ENCODE measurements around the gene MRPL33. TPM values are rescaled to one million over a fixed set of nuclear protein-coding genes. Genes with fewer than 3 reads are reported as not detected.
A peak's percentile ranks its signal among the peaks of the same experiment; 100 is the strongest.

MRPL33 gene
- total and polyA plus RNA-seq, 2 of the 13 experiments (the other 11 are each of a cell fraction or from before 2014, with no cell fraction given): 69.7 to 218 TPM

DNA sequence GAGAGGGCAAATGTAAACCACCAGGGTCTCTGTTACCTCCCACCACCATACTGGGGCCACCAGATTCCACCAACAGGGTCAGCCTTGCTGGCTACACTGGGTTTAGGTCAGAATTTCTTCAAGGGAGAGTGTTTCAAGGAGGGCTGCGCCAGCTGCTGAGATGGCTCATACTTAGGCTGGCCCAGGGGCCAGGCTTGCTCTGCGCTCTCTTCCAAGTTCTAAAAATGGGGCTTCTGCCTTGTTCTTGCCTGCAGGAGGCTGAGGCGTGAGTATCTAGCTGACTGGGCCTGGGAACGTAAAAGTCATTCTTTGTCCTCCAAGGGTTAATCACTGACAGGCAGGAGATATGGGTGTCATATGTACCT lies 28.1 kb downstream of the MRPL33 start:
- no peak for ATAC-seq
- Histone ChIP-seq H2AFZ (ENCODE audit: low read length) (no peak overlapping the region), H3K79me2 (ENCODE audit: insufficient read depth, low read length) (no peaks in the 10 kb centered on the region), H3K36me3 (replicated peaks in 1 of 2; ENCODE audit: control insufficient read depth in 1 of 2, insufficient read depth in 2 of 2, low read length in 2 of 2) (no peaks in the 10 kb centered on the region), H3K27ac (ENCODE audit: extremely low read length, insufficient read depth, low read length) (no peak overlapping the region), H3K4me3 (replicated peaks in 1 of 3; ENCODE audit: insufficient read depth in 1 of 3, low read depth in 2 of 3, low read length in 3 of 3) (no peak overlapping the region), H3K9ac (ENCODE audit: insufficient read depth, low read depth, low read length) (no peak overlapping the region), H3K27me3 (ENCODE audit: control insufficient read depth in 1 of 2, insufficient read depth in 2 of 2, low read length in 2 of 2) (no peaks in the 10 kb centered on the region), H3K4me2 (ENCODE audit: low read depth, low read length) (no peak overlapping the region), H4K20me1 (ENCODE audit: insufficient read depth, low read length) (no peaks in the 10 kb centered on the region), H3K4me1 (ENCODE audit: insufficient read depth, low read length) (peaks cover 39% of the 10 kb centered on the region), H3K9me3 (ENCODE audit: low read length) (no peaks in the 10 kb centered on the region)
- intact Hi-C loops (cut with micrococcal nuclease; ENCODE audit: unreplicated experiment) (loop anchor here (10.0 kb wide), 1 partner anchor 205 kb away; no protein-coding TSS in a partner anchor), in situ Hi-C loops (cut with HindIII; ENCODE audit: extremely low pct_ligation_motif_present, low pct_unique_long_range_greater_than_20kb) (no loop called here)
- no peak for DNase-seq (ENCODE audit: low spot score)
- CTCF ChIA-PET (ENCODE audit: low intra/inter-chr PET ratio, low total read pairs): no interaction called here
- TSS peak; percentile 82 for BruUV-seq (replicated peaks)
- 100% methylated on average over 4 of the region's 4 CpGs for WGBS (ENCODE audit: low lambda C conversion rate)
- TF ChIP-seq ZNF20 (CRISPR knock-in tag; IDR thresholded peaks at IDR 0.05): no peak
- TF ChIP-seq NFE2 (CRISPR knock-in tag; IDR thresholded peaks at IDR 0.05): no peak
- TF ChIP-seq ZNF552 (CRISPR knock-in tag; IDR thresholded peaks at IDR 0.05; ENCODE audit: borderline replicate concordance): no peak
- FAIRE-seq: no peak
- POLR2A ChIA-PET: interaction anchor here (0.8 to 1.6 kb wide), 8 partner anchors 43 to 593 kb away, joined by 3 to 10 read pairs (median 4); partner anchors contain the start of gene FOSL2

DNA sequence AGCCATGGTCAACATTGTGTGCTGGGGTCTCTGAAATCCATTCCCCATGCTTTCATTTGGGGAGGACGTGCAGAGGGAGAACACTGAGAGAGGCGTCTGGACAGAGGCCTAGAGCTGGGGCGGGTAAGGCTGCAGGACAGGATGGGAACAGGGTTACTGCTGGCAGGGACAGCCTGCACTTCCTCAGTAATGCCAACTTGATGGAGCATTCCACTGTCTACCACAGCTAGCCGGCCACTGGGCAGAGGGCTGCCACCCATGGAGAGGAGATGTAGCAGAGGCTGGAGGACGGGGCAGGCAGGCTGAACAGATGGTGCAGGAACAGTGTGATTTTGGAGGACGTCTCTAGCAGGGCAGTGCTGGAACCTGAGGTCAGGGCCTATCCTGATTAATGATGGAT lies 29.3 kb downstream of the MRPL33 start:
- in situ Hi-C loops (cut with HindIII; ENCODE audit: extremely low pct_ligation_motif_present, low pct_unique_long_range_greater_than_20kb) (no loop called here), intact Hi-C loops (cut with micrococcal nuclease; ENCODE audit: unreplicated experiment) (loop anchor here (10.0 kb wide), 1 partner anchor 204 kb away; no protein-coding TSS in a partner anchor)
- Histone ChIP-seq H2AFZ (ENCODE audit: low read length) (no peak overlapping the region), H3K36me3 (replicated peaks in 1 of 2; ENCODE audit: control insufficient read depth in 1 of 2, insufficient read depth in 2 of 2, low read length in 2 of 2) (no peaks in the 10 kb centered on the region), H3K4me2 (ENCODE audit: low read depth, low read length) (no peak overlapping the region), H3K4me3 (replicated peaks in 1 of 3; ENCODE audit: insufficient read depth in 1 of 3, low read depth in 2 of 3, low read length in 3 of 3) (no peak overlapping the region), H4K20me1 (ENCODE audit: insufficient read depth, low read length) (no peaks in the 10 kb centered on the region), H3K27me3 (ENCODE audit: control insufficient read depth in 1 of 2, insufficient read depth in 2 of 2, low read length in 2 of 2) (no peaks in the 10 kb centered on the region), H3K79me2 (ENCODE audit: insufficient read depth, low read length) (no peaks in the 10 kb centered on the region), H3K9me3 (ENCODE audit: low read length) (no peaks in the 10 kb centered on the region), H3K9ac (ENCODE audit: insufficient read depth, low read depth, low read length) (no peak overlapping the region), H3K27ac (ENCODE audit: extremely low read length, insufficient read depth, low read length) (no peak overlapping the region), H3K4me1 (ENCODE audit: insufficient read depth, low read length) (peaks cover 27% of the 10 kb centered on the region)
- FAIRE-seq (no peak), DNase-seq (ENCODE audit: low spot score) (no peak), ATAC-seq (no peak)
- CTCF ChIA-PET (ENCODE audit: low intra/inter-chr PET ratio, low total read pairs): no interaction called here
- no TSS peak for BruUV-seq (replicated peaks)
- POLR2A ChIA-PET: no interaction called here
- 94% methylated on average over 6 of the region's 6 CpGs for WGBS (ENCODE audit: low lambda C conversion rate)
- TF ChIP-seq ZMYM2 (CRISPR knock-in tag; IDR thresholded peaks at IDR 0.05) (no peak), AHR (CRISPR knock-in tag; IDR thresholded peaks at IDR 0.05) (no peak), XBP1 (CRISPR knock-in tag; IDR thresholded peaks at IDR 0.05) (no peak), PPARG (CRISPR knock-in tag; conservative IDR thresholded peaks at IDR 0.05) (no peak), NR2C2 (CRISPR knock-in tag; IDR thresholded peaks at IDR 0.05; ENCODE audit: borderline replicate concordance) (no peak), ZNF256 (CRISPR knock-in tag; conservative IDR thresholded peaks at IDR 0.05) (no peak), ZNF761 (CRISPR knock-in tag; conservative IDR thresholded peaks at IDR 0.05) (no peak)
- TF ChIP-seq, protein P1, sequence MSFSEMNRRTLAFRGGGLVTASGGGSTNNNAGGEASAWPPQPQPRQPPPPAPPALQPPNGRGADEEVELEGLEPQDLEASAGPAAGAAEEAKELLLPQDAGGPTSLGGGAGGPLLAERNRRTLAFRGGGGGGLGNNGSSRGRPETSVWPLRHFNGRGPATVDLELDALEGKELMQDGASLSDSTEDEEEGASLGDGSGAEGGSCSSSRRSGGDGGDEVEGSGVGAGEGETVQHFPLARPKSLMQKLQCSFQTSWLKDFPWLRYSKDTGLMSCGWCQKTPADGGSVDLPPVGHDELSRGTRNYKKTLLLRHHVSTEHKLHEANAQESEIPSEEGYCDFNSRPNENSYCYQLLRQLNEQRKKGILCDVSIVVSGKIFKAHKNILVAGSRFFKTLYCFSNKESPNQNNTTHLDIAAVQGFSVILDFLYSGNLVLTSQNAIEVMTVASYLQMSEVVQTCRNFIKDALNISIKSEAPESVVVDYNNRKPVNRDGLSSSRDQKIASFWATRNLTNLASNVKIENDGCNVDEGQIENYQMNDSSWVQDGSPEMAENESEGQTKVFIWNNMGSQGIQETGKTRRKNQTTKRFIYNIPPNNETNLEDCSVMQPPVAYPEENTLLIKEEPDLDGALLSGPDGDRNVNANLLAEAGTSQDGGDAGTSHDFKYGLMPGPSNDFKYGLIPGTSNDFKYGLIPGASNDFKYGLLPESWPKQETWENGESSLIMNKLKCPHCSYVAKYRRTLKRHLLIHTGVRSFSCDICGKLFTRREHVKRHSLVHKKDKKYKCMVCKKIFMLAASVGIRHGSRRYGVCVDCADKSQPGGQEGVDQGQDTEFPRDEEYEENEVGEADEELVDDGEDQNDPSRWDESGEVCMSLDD (CRISPR knock-in tag; IDR thresholded peaks at IDR 0.05; ENCODE audit: borderline replicate concordance): no peak
- TF ChIP-seq, protein P2, sequence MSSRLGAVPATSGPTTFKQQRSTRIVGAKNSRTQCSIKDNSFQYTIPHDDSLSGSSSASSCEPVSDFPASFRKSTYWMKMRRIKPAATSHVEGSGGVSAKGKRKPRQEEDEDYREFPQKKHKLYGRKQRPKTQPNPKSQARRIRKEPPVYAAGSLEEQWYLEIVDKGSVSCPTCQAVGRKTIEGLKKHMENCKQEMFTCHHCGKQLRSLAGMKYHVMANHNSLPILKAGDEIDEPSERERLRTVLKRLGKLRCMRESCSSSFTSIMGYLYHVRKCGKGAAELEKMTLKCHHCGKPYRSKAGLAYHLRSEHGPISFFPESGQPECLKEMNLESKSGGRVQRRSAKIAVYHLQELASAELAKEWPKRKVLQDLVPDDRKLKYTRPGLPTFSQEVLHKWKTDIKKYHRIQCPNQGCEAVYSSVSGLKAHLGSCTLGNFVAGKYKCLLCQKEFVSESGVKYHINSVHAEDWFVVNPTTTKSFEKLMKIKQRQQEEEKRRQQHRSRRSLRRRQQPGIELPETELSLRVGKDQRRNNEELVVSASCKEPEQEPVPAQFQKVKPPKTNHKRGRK (CRISPR knock-in tag; IDR thresholded peaks at IDR 0.05): no peak
- TF ChIP-seq, protein P3, sequence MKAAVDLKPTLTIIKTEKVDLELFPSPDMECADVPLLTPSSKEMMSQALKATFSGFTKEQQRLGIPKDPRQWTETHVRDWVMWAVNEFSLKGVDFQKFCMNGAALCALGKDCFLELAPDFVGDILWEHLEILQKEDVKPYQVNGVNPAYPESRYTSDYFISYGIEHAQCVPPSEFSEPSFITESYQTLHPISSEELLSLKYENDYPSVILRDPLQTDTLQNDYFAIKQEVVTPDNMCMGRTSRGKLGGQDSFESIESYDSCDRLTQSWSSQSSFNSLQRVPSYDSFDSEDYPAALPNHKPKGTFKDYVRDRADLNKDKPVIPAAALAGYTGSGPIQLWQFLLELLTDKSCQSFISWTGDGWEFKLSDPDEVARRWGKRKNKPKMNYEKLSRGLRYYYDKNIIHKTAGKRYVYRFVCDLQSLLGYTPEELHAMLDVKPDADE (CRISPR knock-in tag; IDR thresholded peaks at IDR 0.05): no peak
